KG1 (cell line): ENCODE measurements around the gene HERC2.
"Not testable (repeated sequence)": the region's sequence is repeated elsewhere in the genome, so short reads cannot be mapped to it uniquely, and the experiment has no call there.

Experiments used
- DNase-seq: peaks from one replicate; lab custom pipeline; 2025; lab: John Stamatoyannopoulos, UW

HERC2 gene, protein sequence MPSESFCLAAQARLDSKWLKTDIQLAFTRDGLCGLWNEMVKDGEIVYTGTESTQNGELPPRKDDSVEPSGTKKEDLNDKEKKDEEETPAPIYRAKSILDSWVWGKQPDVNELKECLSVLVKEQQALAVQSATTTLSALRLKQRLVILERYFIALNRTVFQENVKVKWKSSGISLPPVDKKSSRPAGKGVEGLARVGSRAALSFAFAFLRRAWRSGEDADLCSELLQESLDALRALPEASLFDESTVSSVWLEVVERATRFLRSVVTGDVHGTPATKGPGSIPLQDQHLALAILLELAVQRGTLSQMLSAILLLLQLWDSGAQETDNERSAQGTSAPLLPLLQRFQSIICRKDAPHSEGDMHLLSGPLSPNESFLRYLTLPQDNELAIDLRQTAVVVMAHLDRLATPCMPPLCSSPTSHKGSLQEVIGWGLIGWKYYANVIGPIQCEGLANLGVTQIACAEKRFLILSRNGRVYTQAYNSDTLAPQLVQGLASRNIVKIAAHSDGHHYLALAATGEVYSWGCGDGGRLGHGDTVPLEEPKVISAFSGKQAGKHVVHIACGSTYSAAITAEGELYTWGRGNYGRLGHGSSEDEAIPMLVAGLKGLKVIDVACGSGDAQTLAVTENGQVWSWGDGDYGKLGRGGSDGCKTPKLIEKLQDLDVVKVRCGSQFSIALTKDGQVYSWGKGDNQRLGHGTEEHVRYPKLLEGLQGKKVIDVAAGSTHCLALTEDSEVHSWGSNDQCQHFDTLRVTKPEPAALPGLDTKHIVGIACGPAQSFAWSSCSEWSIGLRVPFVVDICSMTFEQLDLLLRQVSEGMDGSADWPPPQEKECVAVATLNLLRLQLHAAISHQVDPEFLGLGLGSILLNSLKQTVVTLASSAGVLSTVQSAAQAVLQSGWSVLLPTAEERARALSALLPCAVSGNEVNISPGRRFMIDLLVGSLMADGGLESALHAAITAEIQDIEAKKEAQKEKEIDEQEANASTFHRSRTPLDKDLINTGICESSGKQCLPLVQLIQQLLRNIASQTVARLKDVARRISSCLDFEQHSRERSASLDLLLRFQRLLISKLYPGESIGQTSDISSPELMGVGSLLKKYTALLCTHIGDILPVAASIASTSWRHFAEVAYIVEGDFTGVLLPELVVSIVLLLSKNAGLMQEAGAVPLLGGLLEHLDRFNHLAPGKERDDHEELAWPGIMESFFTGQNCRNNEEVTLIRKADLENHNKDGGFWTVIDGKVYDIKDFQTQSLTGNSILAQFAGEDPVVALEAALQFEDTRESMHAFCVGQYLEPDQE (N-terminal part only)

GRCh38 chr15:28322129-28322588 lies at the start of gene HERC2:
TSS of gene HERC2 (minus strand) at chr15:28322179. CDS start at chr15:28321433, 746 bp downstream.
- not testable (repeated sequence) for DNase-seq

DNA sequence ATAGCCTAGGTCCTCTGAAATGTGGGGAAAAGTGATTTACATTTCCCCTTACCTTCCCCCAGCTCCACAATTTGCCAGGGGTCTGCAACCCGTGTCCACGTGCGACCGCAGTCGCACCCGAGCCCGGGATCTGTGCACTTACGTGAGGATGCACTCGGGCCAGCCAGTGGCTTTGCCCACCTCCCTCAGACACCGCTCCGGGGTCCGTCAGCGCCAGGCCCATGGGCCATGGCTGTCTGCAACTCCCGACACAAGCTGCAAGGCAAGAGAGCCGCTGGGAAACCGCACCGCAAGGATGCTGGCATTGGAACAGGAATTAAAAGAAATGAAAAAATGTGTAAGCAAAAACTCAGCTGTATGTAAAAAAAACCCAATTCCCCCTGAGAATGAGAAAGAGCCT lies 43.5 kb upstream of the HERC2 start:
- not testable (repeated sequence) for DNase-seq

DNA sequence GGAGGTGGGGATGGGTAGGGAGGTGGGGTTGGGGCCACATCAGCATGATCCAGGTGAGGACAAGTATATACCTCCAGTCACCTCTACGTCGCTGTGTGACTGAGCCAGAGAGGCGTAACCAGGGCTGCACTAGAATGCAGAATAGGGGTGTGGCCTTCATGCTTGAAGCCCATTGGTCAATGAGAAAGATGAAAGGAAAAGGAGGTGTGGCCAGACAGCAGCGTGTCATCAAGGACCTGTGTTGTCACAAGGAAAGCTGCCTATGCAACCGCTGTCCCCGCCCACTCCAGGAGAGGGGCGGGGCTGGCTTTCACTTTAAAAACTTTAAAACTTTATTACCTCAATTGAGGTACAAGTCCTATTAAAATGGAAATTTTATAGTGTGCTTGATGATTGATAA lies 36.0 kb upstream of the HERC2 start, which contains the start of gene GOLGA6L24:
Gene GOLGA6L24 (minus strand): TSS at position 101 of the 400 bp plus-strand sequence. CDS start 61 bp downstream, at position 40.
- not testable (repeated sequence) for DNase-seq

- not testable (repeated sequence) for DNase-seq
Measured at GRCh38 chr15:28321358-28322078, 461 bp downstream of the HERC2 start.

DNA sequence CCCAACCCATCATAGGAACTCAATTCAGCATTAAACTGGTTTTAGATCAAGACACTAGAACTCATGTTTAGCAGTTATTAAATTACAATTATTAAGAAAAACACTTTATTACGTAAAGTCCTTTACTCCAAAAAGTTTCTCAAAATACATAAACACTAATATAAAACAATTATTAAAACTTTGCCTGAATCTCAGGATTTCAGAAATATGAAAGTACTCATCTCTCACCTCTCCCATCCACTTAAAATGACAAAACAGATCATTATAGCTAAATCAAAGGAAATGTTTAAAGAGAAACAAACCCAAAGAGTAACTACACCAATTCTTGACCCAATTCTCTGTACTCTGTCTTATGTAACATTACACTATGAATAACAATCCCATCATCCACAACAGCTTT lies 2.3 kb downstream of the HERC2 start:
- not testable (repeated sequence) for DNase-seq

- not testable (repeated sequence) for DNase-seq
Measured at GRCh38 chr15:28318828-28319227, 3.2 kb downstream of the HERC2 start.

GRCh38 chr15:28318122-28318521 lies 3.9 kb downstream of the HERC2 start:
- not testable (repeated sequence) for DNase-seq

- not testable (repeated sequence) for DNase-seq
Measured at GRCh38 chr15:28316958-28317357, 5.0 kb downstream of the HERC2 start.

DNA sequence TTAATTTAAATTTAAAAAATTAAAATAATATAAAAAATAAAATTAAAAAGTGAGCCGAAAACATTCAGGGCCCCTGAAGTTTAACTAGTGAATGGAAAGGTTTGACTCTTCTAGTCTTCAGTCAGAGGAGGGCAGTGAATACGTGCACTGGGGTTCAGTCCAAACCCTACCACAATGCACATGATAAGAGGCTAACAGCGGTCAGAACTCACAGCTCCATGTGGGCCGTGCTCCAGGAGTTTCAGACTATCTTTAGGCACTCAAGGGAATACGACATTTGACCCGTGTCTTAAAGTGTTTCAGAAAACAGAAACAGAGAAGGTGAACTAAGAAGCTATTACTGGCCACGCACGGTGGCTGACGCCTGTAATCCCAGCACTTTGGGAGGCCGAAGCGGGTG lies 11.5 kb downstream of the HERC2 start:
- DNase-seq: not testable (repeated sequence)

- not testable (repeated sequence) for DNase-seq
Measured at GRCh38 chr15:28308718-28309117, 13.3 kb downstream of the HERC2 start.

GRCh38 chr15:28305700-28306099 lies 16.3 kb downstream of the HERC2 start:
- not testable (repeated sequence) for DNase-seq

GRCh38 chr15:28297434-28297833 lies 24.5 kb downstream of the HERC2 start:
- DNase-seq: not testable (repeated sequence)

DNA sequence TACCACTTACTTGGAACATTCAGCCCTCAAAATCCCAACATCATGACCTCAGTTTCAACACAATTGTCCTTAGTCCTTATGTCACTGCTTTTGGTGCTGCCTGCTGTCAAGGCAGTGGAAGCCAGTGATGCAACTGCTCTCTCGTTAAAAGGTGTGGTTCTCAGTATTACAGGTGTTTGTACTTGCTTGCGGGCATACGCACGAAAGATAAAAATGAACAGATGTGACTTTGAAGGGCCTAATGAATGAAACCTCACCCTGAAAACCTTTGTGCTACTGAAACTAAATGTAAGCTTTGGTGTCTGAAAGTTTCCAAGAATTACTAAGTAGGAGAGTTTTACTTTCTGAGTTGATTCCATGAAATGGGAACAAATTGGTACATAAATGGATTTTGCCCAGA lies 25.2 kb downstream of the HERC2 start:
- not testable (repeated sequence) for DNase-seq

DNA sequence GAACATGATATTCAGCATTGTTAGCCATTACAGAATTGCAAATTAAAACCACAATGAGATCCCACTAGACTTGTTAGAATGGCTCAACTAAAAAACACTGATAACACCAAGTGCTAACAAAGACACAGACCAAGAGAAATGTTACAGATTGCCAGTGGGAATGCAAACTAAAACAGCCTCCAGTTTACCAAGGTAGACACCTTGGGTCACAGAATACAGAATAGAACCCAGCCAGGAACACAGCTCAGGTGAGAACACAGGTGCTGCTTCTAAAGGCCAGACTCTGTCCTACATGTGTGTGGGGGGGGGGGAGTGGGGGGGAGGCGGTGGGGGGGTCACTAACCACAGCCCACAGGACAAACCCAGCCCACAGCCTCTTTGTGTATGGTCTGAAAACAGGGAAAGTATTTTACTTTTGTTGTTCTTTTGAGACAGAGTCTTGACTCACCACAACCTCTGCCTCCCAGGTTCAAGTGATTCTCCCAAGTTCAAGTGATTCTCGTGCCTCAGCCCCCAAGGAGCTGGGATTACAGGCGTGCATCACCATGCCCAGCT lies 26.9 kb downstream of the HERC2 start:
- not testable (repeated sequence) for DNase-seq

GRCh38 chr15:28294560-28294959 lies 27.4 kb downstream of the HERC2 start:
- DNase-seq: not testable (repeated sequence)

DNA sequence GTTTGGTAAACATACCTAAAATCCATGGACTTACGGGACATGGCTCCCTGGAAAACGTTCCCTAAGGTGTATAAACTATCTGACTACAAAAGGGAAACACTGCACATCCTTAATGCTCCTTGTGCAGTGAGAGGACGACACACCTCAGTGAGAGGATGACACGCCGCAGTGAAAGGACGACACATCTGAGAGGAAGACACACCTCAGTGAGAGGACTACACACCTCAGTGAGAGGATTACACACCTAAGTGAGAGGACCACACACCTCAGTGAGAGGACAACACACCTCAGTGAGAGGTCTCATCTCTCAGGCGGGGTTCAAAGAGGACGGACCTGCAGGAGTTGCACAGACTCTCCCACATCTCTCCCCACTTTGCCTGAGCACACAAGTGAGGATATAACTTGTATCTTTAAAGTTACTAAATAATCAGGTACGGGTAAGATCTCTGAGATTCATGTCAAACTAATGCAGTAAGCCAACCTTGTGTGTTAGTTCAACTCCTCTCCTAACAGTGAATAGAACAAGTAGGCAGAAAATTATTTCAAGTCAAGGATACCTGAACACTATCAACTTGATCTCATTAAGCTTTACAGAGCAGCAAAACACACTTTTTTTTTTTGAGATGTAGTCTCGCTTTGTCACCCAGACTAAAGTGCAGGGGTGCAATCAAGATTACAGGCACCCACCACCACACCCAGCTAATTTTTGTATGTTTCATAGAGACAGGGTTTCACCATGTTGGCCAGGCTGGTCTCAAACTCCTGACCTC lies 32.1 kb downstream of the HERC2 start:
- no peak for DNase-seq

DNA sequence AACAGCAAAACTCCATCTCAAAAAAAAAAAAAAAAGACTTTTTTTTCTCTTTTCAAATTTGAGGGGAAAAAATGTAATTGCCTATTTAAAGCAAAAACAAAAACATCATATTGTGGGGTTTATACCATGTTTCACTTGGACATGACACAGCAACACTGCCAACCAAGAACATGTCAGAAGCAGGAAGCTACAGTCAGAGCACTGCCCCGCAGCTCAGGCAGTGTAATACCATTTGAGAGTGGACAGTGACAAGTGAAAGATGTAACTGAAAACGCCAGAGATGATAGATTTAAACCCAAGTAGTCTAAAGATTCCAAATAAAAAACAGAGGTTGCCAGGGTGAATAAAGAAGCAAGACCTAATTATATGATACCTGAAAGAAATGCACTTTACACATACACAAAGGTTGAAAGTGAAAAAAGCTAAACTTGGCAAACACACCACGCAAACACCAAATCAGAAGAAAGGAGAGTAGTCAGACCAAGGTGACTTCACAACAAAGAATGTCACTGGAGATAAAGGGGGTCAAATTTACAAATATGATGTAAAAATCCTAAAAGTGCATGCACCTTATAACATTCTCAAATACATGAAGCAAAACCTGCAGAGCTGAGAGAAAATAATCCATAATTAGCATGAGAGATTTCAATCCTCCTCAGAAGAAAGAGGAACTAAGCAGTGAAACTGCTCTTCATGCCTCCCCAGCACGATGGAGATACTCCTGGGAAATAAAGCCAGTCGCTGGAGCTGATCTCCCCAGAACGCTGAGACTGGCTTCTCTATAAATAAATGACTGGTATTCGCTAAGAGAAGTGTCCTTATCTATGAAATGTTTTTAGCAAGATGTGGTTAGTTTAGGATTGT lies 32.9 kb downstream of the HERC2 start:
- not testable (repeated sequence) for DNase-seq

- not testable (repeated sequence) for DNase-seq
Measured at GRCh38 chr15:28286659-28287058, 35.3 kb downstream of the HERC2 start.

DNA sequence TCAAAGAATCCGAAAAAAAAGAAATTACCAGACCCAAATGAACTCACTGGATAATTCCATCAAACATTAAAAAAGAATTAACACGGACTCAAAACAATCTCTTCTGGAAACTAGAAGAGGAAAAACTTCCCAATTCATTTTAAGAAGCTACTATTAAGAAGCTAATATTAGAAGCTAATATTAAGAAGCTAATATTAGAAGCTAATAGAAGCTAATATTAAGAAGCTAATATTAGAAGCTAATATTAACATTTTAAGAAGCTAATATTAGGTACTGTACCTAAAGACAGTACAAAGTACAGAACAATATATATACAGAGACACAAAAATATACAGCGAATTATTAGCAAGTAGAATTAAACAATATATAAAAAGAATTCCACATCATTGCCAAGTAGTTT lies 35.9 kb downstream of the HERC2 start:
- DNase-seq: no peak
